ENCODE results near the gene UTF1. TPM values are rescaled to one million over a fixed set of nuclear protein-coding genes. Genes with fewer than 3 reads are reported as not detected.

UTF1 gene
- polyA plus RNA-seq, 3 donors = 0.14 to 0.48 (median 0.24) TPM

DNA sequence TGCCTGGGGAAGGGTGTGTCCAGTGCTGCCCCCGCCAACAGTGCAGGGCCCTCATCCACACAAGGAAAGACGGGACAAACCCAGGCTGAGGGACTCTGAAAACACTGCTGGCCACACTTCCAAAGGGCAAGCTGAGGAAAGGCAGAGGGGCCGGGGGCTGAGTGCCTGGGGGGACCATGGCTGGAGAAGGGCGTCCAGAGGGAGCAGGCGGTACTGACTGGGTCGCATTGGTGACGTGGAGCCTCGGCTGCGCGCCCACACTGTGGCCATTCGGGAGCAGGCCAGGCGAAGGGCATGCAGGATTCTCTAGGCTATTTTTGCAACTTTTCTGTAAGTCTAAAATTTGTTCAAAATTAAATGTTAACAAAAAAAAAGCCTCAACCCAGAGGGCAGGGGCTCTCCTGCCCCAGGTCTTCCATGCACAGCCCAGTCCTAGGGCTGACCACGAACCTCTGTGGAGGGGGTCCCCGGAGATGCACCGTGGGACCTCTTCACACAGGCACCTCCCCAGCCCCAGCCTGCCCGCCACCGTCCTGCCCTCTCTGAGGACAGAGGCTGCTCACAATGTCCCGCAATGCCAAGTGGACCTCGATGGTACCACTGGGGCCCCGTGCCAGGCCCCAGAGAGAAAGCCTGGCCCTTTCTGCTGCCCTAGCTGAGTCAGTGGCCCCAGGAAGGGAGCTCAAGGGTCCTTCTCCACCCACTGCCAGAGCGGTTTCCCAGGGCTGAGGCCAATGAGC is 36.2 kb downstream of the UTF1 start:
- Histone ChIP-seq H3K4me3 (replicated peaks in 1 of 3; ENCODE audit: low read depth in 2 of 3, low read length in 3 of 3) (no peak overlapping the region), H3K9me3 (replicated peaks in 1 of 2; ENCODE audit: control insufficient read depth in 1 of 2, insufficient read depth in 1 of 2, low read length in 2 of 2) (no peaks in the 10 kb centered on the region), H3K79me2 (ENCODE audit: insufficient read depth, low read length) (no peaks in the 10 kb centered on the region), H3K4me1 (ENCODE audit: control insufficient read depth in 1 of 2, insufficient read depth in 2 of 2, low read length in 2 of 2) (peaks cover 40 to 48% of the 10 kb centered on the region in 2 donors), H3K9ac (ENCODE audit: insufficient read depth, low read length, poor library complexity, severe bottlenecking) (no peak overlapping the region), H3K27ac (ENCODE audit: low read depth in 1 of 2, low read length in 2 of 2) (no peak overlapping the region), H3K36me3 (replicated peaks in 1 of 2; ENCODE audit: control insufficient read depth in 1 of 2, insufficient read depth in 2 of 2, low read length in 2 of 2) (peaks cover 56 to 73% of the 10 kb centered on the region in 2 donors), H3K4me2 (replicated peaks; ENCODE audit: extremely low read depth, low read length, poor library complexity, severe bottlenecking) (no peak overlapping the region), H2AFZ (ENCODE audit: insufficient read depth, low read depth, low read length, poor library complexity, severe bottlenecking) (no peak overlapping the region), H3K27me3 (ENCODE audit: control insufficient read depth in 2 of 2, insufficient read depth in 2 of 2, low read length in 2 of 2) (no peaks in the 10 kb centered on the region), H4K20me1 (ENCODE audit: insufficient read depth, low read length) (peaks cover 47% of the 10 kb centered on the region)
- DNase-seq = no peak
- no peak for TF ChIP-seq CTCF (IDR thresholded peaks at IDR 0.05)
- peaks cover 40% of the 10 kb centered on the region for H3K4me1 Mint-ChIP-seq
- peak overlapping the region in 1 of 7 donors; percentile 75 for H3K27ac Mint-ChIP-seq
- H3K9me3 Mint-ChIP-seq = no peaks in the 10 kb centered on the region
- H3K27me3 Mint-ChIP-seq (ENCODE audit: low read depth in 3 of 3) = peaks cover 0 to 1% (median 1%) of the 10 kb centered on the region in 3 donors
- peaks cover 41 to 77% of the 10 kb centered on the region in 2 donors for H3K36me3 Mint-ChIP-seq
- WGBS (ENCODE audit: insufficient coverage) = 96% methylated on average over 19 of the region's 21 CpGs
- intact Hi-C loops (cut with micrococcal nuclease) = no loop called here
- H3K4me3 Mint-ChIP-seq = no peak overlapping the region

- H3K4me3 ChIP-seq (replicated peaks in 1 of 3; ENCODE audit: low read depth in 2 of 3, low read length in 3 of 3) = no peak overlapping the region
- Mint-ChIP-seq H3K4me1 (peaks cover 37% of the 10 kb centered on the region), H3K27ac (no peak overlapping the region), H3K9me3 (no peaks in the 10 kb centered on the region), H3K27me3 (ENCODE audit: low read depth in 3 of 3) (peaks cover 0 to 4% (median 1%) of the 10 kb centered on the region in 3 donors), H3K36me3 (peaks cover 49 to 85% of the 10 kb centered on the region in 2 donors), H3K4me3 (no peak overlapping the region)
- H3K4me1 ChIP-seq (ENCODE audit: control insufficient read depth in 1 of 2, insufficient read depth in 2 of 2, low read length in 2 of 2) = peaks cover 34 to 40% of the 10 kb centered on the region in 2 donors
- H4K20me1 ChIP-seq (ENCODE audit: insufficient read depth, low read length) = peaks cover 56% of the 10 kb centered on the region
- WGBS (ENCODE audit: insufficient coverage) = 95% methylated on average over 11 of the region's 14 CpGs
- no peak overlapping the region for H3K27ac ChIP-seq (ENCODE audit: low read depth in 1 of 2, low read length in 2 of 2)
- H3K27me3 ChIP-seq (ENCODE audit: control insufficient read depth in 2 of 2, insufficient read depth in 2 of 2, low read length in 2 of 2) = no peaks in the 10 kb centered on the region
- H2AFZ ChIP-seq (ENCODE audit: insufficient read depth, low read depth, low read length, poor library complexity, severe bottlenecking) = no peak overlapping the region
- peaks cover 65 to 82% of the 10 kb centered on the region in 2 donors for H3K36me3 ChIP-seq (replicated peaks in 1 of 2; ENCODE audit: control insufficient read depth in 1 of 2, insufficient read depth in 2 of 2, low read length in 2 of 2)
- H3K9me3 ChIP-seq (replicated peaks in 1 of 2; ENCODE audit: control insufficient read depth in 1 of 2, insufficient read depth in 1 of 2, low read length in 2 of 2) = no peaks in the 10 kb centered on the region
- no peak overlapping the region for H3K4me2 ChIP-seq (replicated peaks; ENCODE audit: extremely low read depth, low read length, poor library complexity, severe bottlenecking)
- intact Hi-C loops (cut with micrococcal nuclease) = no loop called here
- no peak overlapping the region for H3K9ac ChIP-seq (ENCODE audit: insufficient read depth, low read length, poor library complexity, severe bottlenecking)
- no peaks in the 10 kb centered on the region for H3K79me2 ChIP-seq (ENCODE audit: insufficient read depth, low read length)
- TF ChIP-seq CTCF (IDR thresholded peaks at IDR 0.05) = no peak
- DNase-seq = no peak
Observed at GRCh38 chr10:133267293-133267692, 37.3 kb downstream of the UTF1 start.

Data from CD14-positive monocyte (primary cell).